GM12878 (cell line): ENCODE data around the gene FBXL19. TPM values are rescaled to one million over a fixed set of nuclear protein-coding genes. Genes with fewer than 3 reads are reported as not detected.

Source experiments
- ATAC-seq: fragments of 200-7000 bp; cut with Tn5 transposase; 3 replicates; pipeline ENCODE4 v1.9.1; 2020; ENCODE audit warnings: mild to moderate bottlenecking, moderate library complexity
- BruUV-seq: library from RNA; stranded (reverse); fragments of 400-500 nt; replicated peaks from 2 replicates; lab custom pipeline; 2021; lab: Mats Ljungman, UMichigan
- CTCF ChIA-PET: fragments of 300-600 bp; sonication (Branson Sonifier 250); formaldehyde crosslinking; extraction: SDS; loops from one replicate; lab custom pipeline; 2021; ENCODE audit warnings: inconsistent platforms; lab: Yijun Ruan, JAX
- POLR2A ChIA-PET: fragments of 350-600 bp; formaldehyde crosslinking; extraction: SDS; loops from one replicate; lab custom pipeline; 2021; ENCODE audit warnings: inconsistent platforms; lab: Charles Lee
- RAD21 ChIA-PET: fragments of 300-600 bp; sonication (Branson Sonifier 250); formaldehyde crosslinking; loops from one replicate; lab custom pipeline; 2023; ENCODE audit warnings: antibody characterized with exemption; ENCODE audit not compliant: unreplicated experiment; lab: Charles Lee
- SMC1A ChIA-PET: fragments of 300-600 bp; sonication (Branson Sonifier 250); formaldehyde crosslinking; loops from one replicate; lab custom pipeline; 2023; ENCODE audit not compliant: unreplicated experiment, uncharacterized antibody; lab: Charles Lee
- DNase-seq: peaks from one replicate; pipeline ENCODE4 v3.0.0-alpha.2; 2011; ENCODE audit warnings: low read depth, low spot score
- FAIRE-seq: peaks from 3 replicates; lab custom pipeline; 2011; peaks lifted over from hg19 to GRCh38; lab: Jason Lieb, UNC
- H2AFZ ChIP-seq: 2 replicates; pipeline ENCODE4 v1.6.0; 2011; ENCODE audit warnings: low read depth, low read length, control low read depth; ENCODE audit not compliant: control insufficient read depth
- H3K27ac ChIP-seq: 2 replicates; pipeline ENCODE4 v1.5.1; 2011; ENCODE audit warnings: control low read depth; ENCODE audit not compliant: control insufficient read depth, insufficient read depth
- H3K27me3 ChIP-seq, 2 experiments: replicated peaks in 1 of 2; 2 replicates each; pipeline versions ENCODE4 v1.6.0 to v1.6.1; 2011; ENCODE audit warnings: low read length in 1 of 2; ENCODE audit not compliant: control insufficient read depth in 2 of 2, insufficient read depth in 2 of 2
- H3K36me3 ChIP-seq, 2 experiments: 2 replicates each; pipeline ENCODE4 v1.5.1; 2011; ENCODE audit warnings: low read length in 1 of 2; ENCODE audit not compliant: control insufficient read depth in 2 of 2, insufficient read depth in 2 of 2
- H3K4me1 ChIP-seq: 2 replicates; pipeline ENCODE4 v1.6.1; 2011; ENCODE audit warnings: mild to moderate bottlenecking, low read length, moderate library complexity, mixed read lengths; ENCODE audit not compliant: control insufficient read depth, insufficient read depth
- H3K4me2 ChIP-seq: 2 replicates; pipeline ENCODE4 v1.6.0; 2011; ENCODE audit warnings: control low read depth; ENCODE audit not compliant: control insufficient read depth, insufficient read depth
- H3K4me3 ChIP-seq: fragments of 200-600 bp; sonication (generic); 2 replicates; pipeline ENCODE4 v1.5.1; 2016
- H3K79me2 ChIP-seq: 2 replicates; pipeline ENCODE4 v1.6.0; 2011; ENCODE audit warnings: low read length; ENCODE audit not compliant: control insufficient read depth, insufficient read depth
- H3K9ac ChIP-seq: 2 replicates; pipeline ENCODE4 v1.8.0; 2011; ENCODE audit warnings: low read length, control low read depth, mixed read lengths; ENCODE audit not compliant: control insufficient read depth, insufficient read depth
- H3K9me3 ChIP-seq: replicated peaks from 3 replicates; pipeline ENCODE4 v1.5.1; 2011; ENCODE audit warnings: mild to moderate bottlenecking, low read length; ENCODE audit not compliant: control insufficient read depth, insufficient read depth
- H4K20me1 ChIP-seq: 2 replicates; pipeline ENCODE4 v1.6.0; 2011; ENCODE audit not compliant: control insufficient read depth, insufficient read depth
- HCFC1 ChIP-seq: fragments of 150-350 bp; IDR thresholded peaks from 2 replicates; pipeline ENCODE4 v1.6.1; 2014; ENCODE audit warnings: low read length
- KLF5 ChIP-seq: fragments of 450-650 bp; IDR thresholded peaks from 2 replicates; pipeline ENCODE4 v1.6.1; 2014; ENCODE audit warnings: mild to moderate bottlenecking; ENCODE audit not compliant: partially characterized antibody
- MEF2A ChIP-seq: IDR thresholded peaks from 2 replicates; pipeline ENCODE4 v1.6.1; 2011; ENCODE audit warnings: low read depth, mild to moderate bottlenecking, low read length, moderate library complexity; ENCODE audit not compliant: insufficient read depth
- RCOR1 ChIP-seq: conservative IDR thresholded peaks from 2 replicates; pipeline ENCODE4 v1.6.1; 2012; ENCODE audit warnings: low read depth, low read length, improper control_type of control experiment
- YY1 ChIP-seq: IDR thresholded peaks from 2 replicates; pipeline ENCODE4 v1.6.1; 2011; ENCODE audit warnings: low read depth, mild to moderate bottlenecking, low read length
- WGBS: methylation state at CpG from one replicate; pipeline ENCODE4 v1.1.6; 2016; ENCODE audit warnings: low lambda C conversion rate; ENCODE audit not compliant: insufficient replicate concordance, insufficient coverage; ENCODE audit errors: missing lambda C conversion rate; 5-methylcytosine and 5-hydroxymethylcytosine counted together
- in situ Hi-C: fragments of 300-500 bp; cut with MboI; formaldehyde crosslinking; loops from 9 replicates; pipeline ENCODE4 v1.14.3; 2018; ENCODE audit warnings: mixed read lengths
- intact Hi-C: fragments of 100-400 bp; cut with micrococcal nuclease; formaldehyde crosslinking; loops from one replicate; pipeline ENCODE4 v1.14.2; 2022; ENCODE audit not compliant: unreplicated experiment
- polyA plus RNA-seq, 11 experiments: library from polyadenylated mRNA; depleted of rRNA in 4 of 11; unstranded in 6 of 11; stranded (reverse) in 5 of 11; fragments of >200 nt; fragmentation: Nextera tagmentation in 4 of 11; fragmentation: Illumina TruSeq in 1 of 11; extraction: Ambion mirVana in 4 of 11; extraction: Trizol in 1 of 11; gene quantifications; 1 replicate in 1 of 11; 2 replicates in 10 of 11; pipeline versions ENCODE4 v1.2.1 to v1.2.3, GENCODE V29; 2011 to 2016; ENCODE audit warnings: inconsistent platforms in 2 of 11, missing spikeins in 2 of 11, low read depth in 1 of 11
- total RNA-seq, 4 experiments: library from RNA; depleted of rRNA in 3 of 4; stranded (reverse); fragments of >200 nt in 3 of 4; fragmentation: Illumina TruSeq in 1 of 4; extraction: Trizol in 1 of 4; gene quantifications; 2 replicates each; pipeline versions ENCODE4 v1.2.1 to v1.2.3, GENCODE V29; 2013 to 2021

Gene FBXL19
- total and polyA plus RNA-seq, 10 of the 15 experiments (the other 5 are each of a cell fraction or from before 2014, with no cell fraction given) = 0.02 to 32.1 (median 6.8) TPM; not detected in 1

- TF ChIP-seq KLF5 = no peak
- no peak for TF ChIP-seq RCOR1
- TF ChIP-seq MEF2A = no peak
These were observed 2.5 kb upstream of the FBXL19 start (continued) for GRCh38 chr16:30920891-30921290.

- ATAC-seq = no peak
- H3K27me3 ChIP-seq = no peaks in the 10 kb centered on the region
- RAD21 ChIA-PET = no interaction called here
- no TSS peak for BruUV-seq
- POLR2A ChIA-PET = no interaction called here
- TF ChIP-seq YY1 (no peak), HCFC1 (0 out of 2 replicates have a peak, but pooled peaks have one; percentile 18)
- TF ChIP-seq, all 136 proteins: peak for 1
- Histone ChIP-seq H3K9ac (no peak overlapping the region; the same call in 1 of the 2 replicates), H3K4me3 (peak overlapping the region; percentile 86), H3K36me3 (no peaks in the 10 kb centered on the region; a peak in 1 of 4 replicates), H3K79me2 (peaks cover 5% of the 10 kb centered on the region), H2AFZ (peak overlapping the region; percentile 93), H3K27ac (peak overlapping the region; percentile 51; the same call in 1 of the 2 replicates), H3K4me1 (peaks cover 4% of the 10 kb centered on the region; the same call in 1 of the 2 replicates), H4K20me1 (no peaks in the 10 kb centered on the region), H3K4me2 (peak overlapping the region; percentile 99), H3K9me3 (no peaks in the 10 kb centered on the region)
- FAIRE-seq = peak; percentile 84
- ChIA-PET CTCF (interaction anchor here (0.9 to 2.1 kb wide), 3 partner anchors 21 to 76 kb away, joined by 4 to 25 read pairs (median 4); no protein-coding TSS in a partner anchor), SMC1A (interaction anchor here (2.9 kb wide), 1 partner anchor 77 kb away, joined by 24 read pairs; no protein-coding TSS in a partner anchor)
- in situ Hi-C loops = loop anchor here (5.0 kb wide), 1 partner anchor 79 kb away; no protein-coding TSS in a partner anchor
- 17% methylated on average over 6 of the region's 6 CpGs for WGBS
- DNase-seq = no peak
- intact Hi-C loops = loop anchor here (1.0 to 10.0 kb wide), 4 partner anchors 77 to 267 kb away; partner anchors contain the start of genes CFAP119, FBRS, PRR14 and RNF40
These were observed 2.0 kb upstream of the FBXL19 start for GRCh38 chr16:30921459-30921747.
